ENCODE measurements around the gene C1QTNF8.

DNA sequence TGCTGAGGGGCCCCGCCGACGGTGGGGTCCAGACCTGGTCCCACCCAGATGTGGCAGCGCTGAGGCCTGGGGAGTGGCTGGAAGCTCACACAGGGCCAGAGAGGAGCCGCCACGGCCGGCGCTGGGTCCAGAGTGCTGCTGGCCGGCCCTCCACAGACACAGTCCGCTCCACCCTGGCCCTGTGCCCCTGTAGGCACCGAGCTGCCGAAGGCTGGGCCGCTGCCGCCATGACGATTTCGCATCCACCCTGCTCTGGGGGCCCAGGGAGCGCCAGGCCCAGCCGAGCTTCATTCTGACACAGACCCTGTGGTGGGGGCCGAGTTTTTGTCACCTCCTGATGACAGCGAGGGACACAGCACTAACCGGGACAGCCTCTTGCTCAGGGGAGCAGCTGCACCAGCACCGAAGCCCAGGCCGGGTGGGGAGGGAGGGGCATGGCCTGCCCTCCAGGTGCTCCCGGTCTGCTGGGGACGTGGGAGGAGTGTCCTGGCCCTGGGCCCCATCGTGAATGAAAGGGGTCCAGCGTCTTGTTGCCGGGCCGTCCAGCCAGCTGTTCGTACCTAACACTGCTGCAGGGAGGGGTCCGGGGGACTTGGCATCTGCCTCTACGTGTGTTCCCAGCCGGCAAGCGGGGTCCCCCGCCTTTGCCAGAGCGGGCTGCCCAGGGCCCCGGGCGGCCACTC, 50.6 kb downstream of the C1QTNF8 start:
- TF ChIP-seq RARB (CRISPR knock-in tag; IDR thresholded peaks at IDR 0.05) (no peak), ESRRG (CRISPR knock-in tag; IDR thresholded peaks at IDR 0.05) (no peak), ZNF565 (CRISPR knock-in tag; conservative IDR thresholded peaks at IDR 0.05; ENCODE audit: low read depth) (no peak)

Data from SK-N-SH treated with all-trans-retinoic acid at 6 μM for 48 hours (cell line).